ENCODE data around the gene PRAC1. TPM values are rescaled to one million over a fixed set of nuclear protein-coding genes. Genes with fewer than 3 reads are reported as not detected.

PRAC1 gene
- total RNA-seq, 2 donors from 2014 or later: not detected

DNA sequence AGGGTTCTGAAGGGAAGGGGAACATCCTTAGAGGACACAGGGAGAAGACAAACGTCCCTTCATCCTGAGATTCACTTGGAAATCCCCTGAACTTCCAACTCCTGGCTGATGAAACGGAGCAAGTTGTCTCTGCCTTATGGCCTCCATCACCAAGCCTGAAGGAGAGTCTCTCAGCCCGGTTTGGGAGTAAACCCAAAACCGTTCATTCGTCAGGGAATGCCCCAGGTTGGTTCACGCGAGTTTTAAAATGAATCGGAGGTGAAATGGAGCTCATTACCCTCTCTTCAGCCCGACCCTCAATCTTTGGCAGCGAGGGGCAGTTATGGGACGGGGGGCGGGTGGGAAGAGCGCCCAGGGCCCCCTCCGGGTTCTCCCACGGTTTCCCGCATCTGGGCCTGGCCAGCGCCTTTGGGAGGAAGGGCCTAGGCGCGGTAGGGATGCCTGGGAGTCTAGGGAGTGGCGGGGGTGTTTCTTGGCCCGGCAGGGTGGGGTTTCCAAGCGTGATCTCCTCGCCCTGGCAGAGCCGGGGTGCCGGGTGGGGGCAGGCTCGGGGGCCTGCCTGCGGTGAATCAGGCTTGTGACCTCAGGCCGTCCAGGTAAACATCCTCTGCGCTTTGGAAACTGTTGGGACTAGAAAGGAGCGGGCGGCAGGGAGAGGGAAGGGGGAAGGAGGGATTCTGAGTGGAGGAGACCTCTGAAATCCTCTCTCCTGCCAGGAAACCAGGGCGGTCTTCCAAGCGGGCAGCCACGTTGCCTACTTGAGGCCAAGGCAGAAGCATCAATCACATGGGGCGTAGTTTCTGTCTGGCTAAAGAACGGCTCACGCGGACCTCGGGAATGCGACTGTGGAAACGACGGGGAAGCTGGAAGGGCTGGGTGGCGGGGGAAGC lies 30.3 kb upstream of the PRAC1 start:
- no peak overlapping the region for H3K4me3 Mint-ChIP-seq
- peaks cover 8% of the 10 kb centered on the region for H3K36me3 Mint-ChIP-seq (ENCODE audit: low read depth)
- H3K27me3 Mint-ChIP-seq: peaks cover 79% of the 10 kb centered on the region
- peaks cover 7% of the 10 kb centered on the region for H3K4me1 Mint-ChIP-seq
- no peak for ATAC-seq
- no peaks in the 10 kb centered on the region for H3K9me3 ChIP-seq (ENCODE audit: control insufficient read depth, low read length, poor library complexity, severe bottlenecking)
- DNase-seq: no peak
- no peak overlapping the region for H3K27ac Mint-ChIP-seq

DNA sequence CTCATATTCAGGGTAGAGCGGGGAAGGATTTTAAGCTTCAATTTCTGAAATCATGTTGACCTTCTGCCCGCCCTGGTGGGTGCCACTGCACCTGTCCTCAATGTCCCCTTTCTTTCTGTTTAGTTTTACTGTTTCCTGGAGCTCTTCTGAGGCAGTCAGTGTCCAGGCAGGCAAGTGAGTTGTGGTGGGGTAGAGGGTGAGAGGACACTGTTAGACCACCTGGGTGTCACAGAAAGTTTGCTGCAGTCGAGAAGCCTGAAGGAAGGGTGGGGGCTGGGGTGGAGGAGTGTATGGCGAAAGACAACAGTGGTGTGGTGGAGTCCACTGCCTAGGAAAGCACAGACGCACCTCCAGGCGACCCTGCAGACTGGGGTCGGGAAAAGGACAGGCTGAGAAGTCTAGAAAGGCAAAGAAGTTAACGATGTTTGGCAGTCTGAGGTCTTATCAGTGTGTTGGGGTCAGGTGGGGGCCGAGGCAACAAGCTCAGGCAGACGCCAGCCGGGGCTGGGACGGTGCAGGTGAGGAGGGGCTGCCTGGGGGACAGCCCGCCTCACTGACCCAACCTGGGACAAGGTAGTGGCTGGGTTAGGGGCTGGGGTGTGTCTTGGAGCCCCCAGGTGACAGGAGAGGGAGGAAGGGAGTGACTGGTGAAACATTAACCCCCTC lies 29.5 kb upstream of the PRAC1 start:
- H3K36me3 Mint-ChIP-seq (ENCODE audit: low read depth): peaks cover 8% of the 10 kb centered on the region
- no peak overlapping the region for H3K27ac Mint-ChIP-seq
- H3K27me3 Mint-ChIP-seq: peaks cover 82% of the 10 kb centered on the region
- DNase-seq (no peak), ATAC-seq (no peak)
- H3K4me1 Mint-ChIP-seq: peaks cover 9% of the 10 kb centered on the region
- H3K4me3 Mint-ChIP-seq: no peak overlapping the region
- H3K9me3 ChIP-seq (ENCODE audit: control insufficient read depth, low read length, poor library complexity, severe bottlenecking): no peaks in the 10 kb centered on the region

GRCh38 chr17:48751172-48751571 lies 28.9 kb upstream of the PRAC1 start:
- peaks cover 81% of the 10 kb centered on the region for H3K27me3 Mint-ChIP-seq
- no peak for ATAC-seq
- H3K4me1 Mint-ChIP-seq: peaks cover 13% of the 10 kb centered on the region
- no peak for DNase-seq
- H3K9me3 ChIP-seq (ENCODE audit: control insufficient read depth, low read length, poor library complexity, severe bottlenecking): no peaks in the 10 kb centered on the region
- H3K36me3 Mint-ChIP-seq (ENCODE audit: low read depth): peaks cover 8% of the 10 kb centered on the region
- no peak overlapping the region for H3K4me3 Mint-ChIP-seq
- no peak overlapping the region for H3K27ac Mint-ChIP-seq

GRCh38 chr17:48749621-48750553 lies 27.6 kb upstream of the PRAC1 start:
- H3K9me3 ChIP-seq (ENCODE audit: control insufficient read depth, low read length, poor library complexity, severe bottlenecking): no peaks in the 10 kb centered on the region
- DNase-seq: no peak
- ATAC-seq: no peak
- H3K4me1 Mint-ChIP-seq: peaks cover 16% of the 10 kb centered on the region
- no peak overlapping the region for H3K4me3 Mint-ChIP-seq
- H3K27ac Mint-ChIP-seq: no peak overlapping the region
- peaks cover 82% of the 10 kb centered on the region for H3K27me3 Mint-ChIP-seq
- peaks cover 8% of the 10 kb centered on the region for H3K36me3 Mint-ChIP-seq (ENCODE audit: low read depth)

DNA sequence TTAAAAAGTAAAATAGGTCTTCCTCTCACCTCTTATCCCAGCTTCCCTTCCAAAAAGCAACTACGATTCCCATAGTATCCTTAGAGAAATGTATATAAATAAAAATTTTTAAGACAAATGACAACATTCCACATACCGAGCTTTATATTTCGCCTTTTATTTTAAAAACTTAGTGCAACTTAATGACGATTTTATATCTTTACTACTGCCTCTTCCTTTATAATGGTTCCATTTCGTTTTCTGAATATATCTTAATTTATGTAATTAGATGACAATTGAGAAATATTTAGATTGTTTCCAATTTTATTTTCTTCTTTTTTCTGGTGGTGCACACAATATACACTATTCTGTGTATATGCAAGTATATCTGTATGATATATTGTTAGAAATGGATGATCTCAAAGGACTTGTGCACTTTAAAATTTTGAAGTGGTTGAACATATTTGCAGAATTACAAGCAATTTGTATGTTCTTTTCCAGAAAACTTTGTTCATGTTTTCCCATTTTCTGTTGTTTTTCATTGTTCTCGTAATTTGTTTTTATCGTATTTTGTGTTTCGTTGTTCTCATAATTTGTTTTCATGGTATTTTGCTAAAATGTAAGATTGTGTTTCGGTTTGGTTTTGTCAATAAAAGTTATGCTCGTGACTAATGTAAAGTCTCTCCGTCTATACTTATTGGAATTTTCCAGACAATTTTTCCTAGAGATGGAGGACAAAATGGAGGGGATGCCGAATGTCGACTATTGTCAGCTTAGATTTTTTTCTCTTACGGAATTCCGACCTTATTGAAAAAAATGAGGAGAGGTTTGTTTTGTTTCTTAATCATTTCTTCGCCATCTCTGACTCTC lies 26.6 kb upstream of the PRAC1 start:
- H3K9me3 ChIP-seq (ENCODE audit: control insufficient read depth, low read length, poor library complexity, severe bottlenecking): no peaks in the 10 kb centered on the region
- Mint-ChIP-seq H3K4me1 (peaks cover 16% of the 10 kb centered on the region), H3K27me3 (peaks cover 84% of the 10 kb centered on the region), H3K27ac (no peak overlapping the region), H3K36me3 (ENCODE audit: low read depth) (peaks cover 5% of the 10 kb centered on the region), H3K4me3 (no peak overlapping the region)
- ATAC-seq (no peak), DNase-seq (no peak)

DNA sequence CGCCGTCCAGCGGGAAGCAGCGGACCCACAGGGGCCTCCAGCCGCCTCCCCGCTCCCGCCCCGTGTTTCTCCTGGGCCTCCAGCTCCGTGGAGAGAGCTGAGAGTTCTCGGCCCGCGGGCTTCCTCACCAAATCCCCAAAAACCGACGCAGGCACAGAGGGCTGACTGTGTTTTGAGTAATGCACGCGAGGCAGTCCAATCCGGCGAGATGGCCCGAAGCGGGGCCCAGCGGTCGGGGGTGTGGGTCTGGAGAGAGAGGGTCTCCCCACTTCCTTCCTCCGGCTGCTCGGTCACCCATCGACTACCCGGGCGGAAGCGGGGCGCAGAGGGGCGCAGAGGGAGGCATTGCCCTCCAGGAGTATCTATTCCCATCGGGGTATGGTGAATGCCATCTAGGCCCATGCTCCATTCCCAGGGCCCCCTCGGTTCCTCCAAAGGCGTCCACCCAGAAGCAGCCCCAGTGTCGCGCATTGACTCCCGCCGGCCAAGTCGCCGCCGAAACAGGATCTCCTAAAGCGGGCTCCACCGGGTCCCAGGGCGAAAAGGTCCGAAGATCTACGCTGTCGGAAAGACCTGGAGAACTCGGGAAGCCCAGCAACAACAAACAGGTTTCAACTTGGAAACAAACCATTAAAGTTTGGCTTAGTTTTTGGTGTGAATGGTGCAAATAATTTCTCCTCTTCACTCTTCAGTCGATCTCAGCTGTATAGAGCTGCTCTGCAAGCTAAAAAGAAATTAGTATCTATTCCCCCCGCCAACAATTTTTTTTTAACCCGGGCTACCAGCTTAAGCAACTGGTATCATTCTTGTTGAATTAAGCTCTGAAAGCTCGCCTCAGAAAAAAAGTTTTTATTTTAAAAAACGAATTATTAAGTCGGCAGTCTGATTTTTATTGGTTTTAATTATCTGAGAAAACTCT lies 25.4 kb upstream of the PRAC1 start:
- Mint-ChIP-seq H3K27ac (no peak overlapping the region), H3K4me3 (peak overlapping the region; percentile 21), H3K27me3 (peaks cover 84% of the 10 kb centered on the region), H3K36me3 (ENCODE audit: low read depth) (peaks cover 5% of the 10 kb centered on the region), H3K4me1 (peaks cover 16% of the 10 kb centered on the region)
- no peaks in the 10 kb centered on the region for H3K9me3 ChIP-seq (ENCODE audit: control insufficient read depth, low read length, poor library complexity, severe bottlenecking)
- ATAC-seq (no peak), DNase-seq (no peak)

GRCh38 chr17:48746916-48747444 lies 24.7 kb upstream of the PRAC1 start:
- DNase-seq (no peak), ATAC-seq (no peak)
- peaks cover 15% of the 10 kb centered on the region for H3K4me1 Mint-ChIP-seq
- H3K9me3 ChIP-seq (ENCODE audit: control insufficient read depth, low read length, poor library complexity, severe bottlenecking): no peaks in the 10 kb centered on the region
- H3K27ac Mint-ChIP-seq: peak overlapping the region; percentile 29
- peaks cover 84% of the 10 kb centered on the region for H3K27me3 Mint-ChIP-seq
- H3K4me3 Mint-ChIP-seq: no peak overlapping the region
- peaks cover 5% of the 10 kb centered on the region for H3K36me3 Mint-ChIP-seq (ENCODE audit: low read depth)

- no peaks in the 10 kb centered on the region for H3K36me3 Mint-ChIP-seq (ENCODE audit: low read depth)
- ATAC-seq (no peak), DNase-seq (no peak)
- peaks cover 85% of the 10 kb centered on the region for H3K27me3 Mint-ChIP-seq
- H3K4me1 Mint-ChIP-seq: peaks cover 9% of the 10 kb centered on the region
- no peaks in the 10 kb centered on the region for H3K9me3 ChIP-seq (ENCODE audit: control insufficient read depth, low read length, poor library complexity, severe bottlenecking)
- H3K27ac Mint-ChIP-seq: no peak overlapping the region
- H3K4me3 Mint-ChIP-seq: no peak overlapping the region
Observed at GRCh38 chr17:48745381-48746275, 23.3 kb upstream of the PRAC1 start.

- DNase-seq (no peak), ATAC-seq (no peak)
- Mint-ChIP-seq H3K36me3 (ENCODE audit: low read depth) (peaks cover 3% of the 10 kb centered on the region), H3K4me1 (peaks cover 4% of the 10 kb centered on the region), H3K27ac (no peak overlapping the region), H3K4me3 (no peak overlapping the region), H3K27me3 (peaks cover 88% of the 10 kb centered on the region)
- no peaks in the 10 kb centered on the region for H3K9me3 ChIP-seq (ENCODE audit: control insufficient read depth, low read length, poor library complexity, severe bottlenecking)
Observed at GRCh38 chr17:48740537-48740936, 18.2 kb upstream of the PRAC1 start.

- peak overlapping the region; percentile 59 for H3K4me3 Mint-ChIP-seq
- peaks cover 5% of the 10 kb centered on the region for H3K4me1 Mint-ChIP-seq
- H3K36me3 Mint-ChIP-seq (ENCODE audit: low read depth): peaks cover 3% of the 10 kb centered on the region
- ATAC-seq: no peak
- no peak overlapping the region for H3K27ac Mint-ChIP-seq
- H3K9me3 ChIP-seq (ENCODE audit: control insufficient read depth, low read length, poor library complexity, severe bottlenecking): no peaks in the 10 kb centered on the region
- DNase-seq: no peak
- peaks cover 88% of the 10 kb centered on the region for H3K27me3 Mint-ChIP-seq
Observed at GRCh38 chr17:48738803-48739526, 16.6 kb upstream of the PRAC1 start.

Data from T-helper 17 cell (primary cell).